Breast epithelium (tissue), 4 donors: Measurements from ENCODE around the gene RBM39. TPM values are rescaled to one million over a fixed set of nuclear protein-coding genes. Genes with fewer than 3 reads are reported as not detected.

ENCODE experiments used
- DNase-seq, 2 donors: peaks; one replicate each; pipeline ENCODE4 v3.0.0-alpha.2; 2019; ENCODE audit warnings: low spot score in 2 of 2
- H3K27ac ChIP-seq, 2 donors: fragments of 200-600 bp; sonication (generic) in 1 of 2; one replicate each; pipeline ENCODE4 v1.5.1; 2016 to 2019; ENCODE audit warnings: mild to moderate bottlenecking in 1 of 2
- H3K27me3 ChIP-seq, 2 donors: fragments of 200-600 bp; sonication (generic) in 1 of 2; one replicate each; pipeline versions ENCODE4 v1.5.1 to v1.6.0; 2017 to 2019; ENCODE audit warnings: control low read depth in 1 of 2, mild to moderate bottlenecking in 1 of 2
- H3K36me3 ChIP-seq: fragments of 200-600 bp; one replicate; pipeline ENCODE4 v1.5.1; 2019
- H3K4me1 ChIP-seq, 2 donors: fragments of 200-600 bp; sonication (generic); one replicate each; pipeline ENCODE4 v1.5.1; 2016 to 2019; ENCODE audit warnings: control low read depth in 1 of 2
- H3K4me3 ChIP-seq, 3 donors: fragments of 200-600 bp; sonication (generic); 1 replicate in 2 of 3; 2 replicates in 1 of 3; pipeline ENCODE4 v1.5.1; 2016 to 2019; ENCODE audit warnings: mild to moderate bottlenecking in 3 of 3, moderate library complexity in 2 of 3
- H3K9me3 ChIP-seq, 2 donors: fragments of 200-600 bp; sonication (generic) in 1 of 2; one replicate each; pipeline ENCODE4 v1.5.1; 2016 to 2019; ENCODE audit warnings: control low read depth in 1 of 2
- POLR2A ChIP-seq: fragments of 450-650 bp; IDR thresholded peaks from one replicate; pipeline ENCODE4 v1.6.1; 2016; ENCODE audit warnings: antibody characterized with exemption, mild to moderate bottlenecking, moderate library complexity
- POLR2AphosphoS5 ChIP-seq, 3 donors: sonication (generic); formaldehyde crosslinking; IDR thresholded peaks; one replicate each; pipeline ENCODE4 v1.6.1; 2017; ENCODE audit warnings: antibody characterized with exemption in 3 of 3
- intact Hi-C: fragments of 100-400 bp; cut with DNase I; formaldehyde crosslinking; loops from one replicate; pipeline ENCODE4 v1.15.1; 2023; ENCODE audit warnings: low total_unique reads
- total RNA-seq, 3 donors: library from RNA; depleted of rRNA; stranded (reverse); fragments of >200 nt; gene quantifications; one replicate each; pipeline ENCODE4 v1.1.0, GENCODE V29; 2016
- TF ChIP-seq, protein P1 (sequence below), 3 donors: fragments of 450-650 bp; IDR thresholded peaks; one replicate each; pipeline ENCODE4 v1.5.1; 2016 to 2017; ENCODE audit warnings: antibody characterized with exemption in 3 of 3, mild to moderate bottlenecking in 3 of 3, moderate library complexity in 3 of 3

Gene RBM39
- total RNA-seq, 3 donors from 2014 or later, result 305 to 660 (median 527) TPM

DNA sequence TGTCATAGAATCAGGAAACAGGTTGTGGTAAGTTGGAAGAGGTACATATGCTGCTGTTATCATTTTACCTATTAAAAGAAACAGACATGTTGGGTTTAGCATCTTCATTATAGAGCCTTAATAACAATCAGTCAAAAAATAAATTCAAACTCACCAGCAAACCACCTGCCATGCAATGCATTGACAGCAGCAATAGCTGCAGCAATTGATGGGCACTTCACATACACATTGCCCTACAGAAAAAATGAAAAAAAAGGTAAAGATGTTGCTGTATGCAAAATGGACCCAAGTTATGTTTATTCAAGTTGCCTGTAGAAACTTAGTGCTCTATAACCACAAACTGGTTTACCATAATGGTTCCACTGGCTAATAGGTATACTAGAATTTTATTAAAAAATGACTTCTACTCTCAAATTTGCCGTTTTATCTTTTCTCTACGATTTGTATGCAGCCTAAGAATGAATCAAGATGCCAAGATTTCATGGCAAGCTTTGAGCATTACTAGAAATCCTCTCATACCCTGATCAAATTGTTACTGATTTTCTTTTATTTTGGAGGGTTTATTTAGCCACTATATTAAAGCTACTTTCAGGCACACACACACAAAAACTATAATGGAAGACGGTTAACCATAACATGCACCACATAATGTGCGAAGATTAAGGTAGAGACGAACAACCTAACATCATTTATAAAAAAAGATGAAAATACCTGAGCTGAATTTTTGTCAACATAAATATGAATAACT is 37.4 kb downstream of the RBM39 start:
- TF ChIP-seq POLR2AphosphoS5 (IDR thresholded peaks at IDR 0.05) (no peak), POLR2A (no peak)
- TF ChIP-seq, protein P1, sequence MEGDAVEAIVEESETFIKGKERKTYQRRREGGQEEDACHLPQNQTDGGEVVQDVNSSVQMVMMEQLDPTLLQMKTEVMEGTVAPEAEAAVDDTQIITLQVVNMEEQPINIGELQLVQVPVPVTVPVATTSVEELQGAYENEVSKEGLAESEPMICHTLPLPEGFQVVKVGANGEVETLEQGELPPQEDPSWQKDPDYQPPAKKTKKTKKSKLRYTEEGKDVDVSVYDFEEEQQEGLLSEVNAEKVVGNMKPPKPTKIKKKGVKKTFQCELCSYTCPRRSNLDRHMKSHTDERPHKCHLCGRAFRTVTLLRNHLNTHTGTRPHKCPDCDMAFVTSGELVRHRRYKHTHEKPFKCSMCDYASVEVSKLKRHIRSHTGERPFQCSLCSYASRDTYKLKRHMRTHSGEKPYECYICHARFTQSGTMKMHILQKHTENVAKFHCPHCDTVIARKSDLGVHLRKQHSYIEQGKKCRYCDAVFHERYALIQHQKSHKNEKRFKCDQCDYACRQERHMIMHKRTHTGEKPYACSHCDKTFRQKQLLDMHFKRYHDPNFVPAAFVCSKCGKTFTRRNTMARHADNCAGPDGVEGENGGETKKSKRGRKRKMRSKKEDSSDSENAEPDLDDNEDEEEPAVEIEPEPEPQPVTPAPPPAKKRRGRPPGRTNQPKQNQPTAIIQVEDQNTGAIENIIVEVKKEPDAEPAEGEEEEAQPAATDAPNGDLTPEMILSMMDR (IDR thresholded peaks at IDR 0.05), result no peak
- Histone ChIP-seq H3K9me3 (no peaks in the 10 kb centered on the region), H3K27me3 (no peaks in the 10 kb centered on the region), H3K27ac (no peak overlapping the region), H3K36me3 (peaks cover 5% of the 10 kb centered on the region), H3K4me3 (no peak overlapping the region), H3K4me1 (peaks cover 0 to 10% of the 10 kb centered on the region in 2 donors)
- no peak for DNase-seq
- intact Hi-C loops, result no loop called here

- no peak overlapping the region for H3K27ac ChIP-seq
- intact Hi-C loops, result no loop called here
- peaks cover 5% of the 10 kb centered on the region for H3K36me3 ChIP-seq
Observed at GRCh38 chr20:35702824-35703695, 39.0 kb downstream of the RBM39 start.

GRCh38 chr20:35702051-35702823 is 39.8 kb downstream of the RBM39 start:
- H3K4me1 ChIP-seq, result peaks cover 5 to 6% of the 10 kb centered on the region in 2 donors
- TF ChIP-seq, protein P1 (IDR thresholded peaks at IDR 0.05), result no peak
- TF ChIP-seq POLR2AphosphoS5 (IDR thresholded peaks at IDR 0.05) (no peak), POLR2A (no peak)
- H3K4me3 ChIP-seq, result no peak overlapping the region
- no peaks in the 10 kb centered on the region for H3K9me3 ChIP-seq
- intact Hi-C loops, result no loop called here
- H3K27ac ChIP-seq, result peak overlapping the region in 1 of 2 donors; percentile 5
- DNase-seq, result no peak
- no peaks in the 10 kb centered on the region for H3K27me3 ChIP-seq
- peaks cover 5% of the 10 kb centered on the region for H3K36me3 ChIP-seq

More at GRCh38 chr20:35702824-35703695, 39.0 kb downstream of the RBM39 start:
- Histone ChIP-seq H3K27me3 (no peaks in the 10 kb centered on the region), H3K4me1 (peaks cover 3 to 5% of the 10 kb centered on the region in 2 donors), H3K9me3 (no peaks in the 10 kb centered on the region), H3K4me3 (no peak overlapping the region)
- DNase-seq, result no peak
- TF ChIP-seq, protein P1 (IDR thresholded peaks at IDR 0.05), result no peak
- TF ChIP-seq POLR2A (no peak), POLR2AphosphoS5 (IDR thresholded peaks at IDR 0.05) (no peak)

- TF ChIP-seq POLR2A (no peak), POLR2AphosphoS5 (IDR thresholded peaks at IDR 0.05) (no peak)
- TF ChIP-seq, protein P1 (IDR thresholded peaks at IDR 0.05), result no peak
- peaks cover 5 to 6% of the 10 kb centered on the region in 2 donors for H3K4me1 ChIP-seq
- peak overlapping the region; percentile 25 to 97 for H3K27ac ChIP-seq
- DNase-seq, result no peak
- intact Hi-C loops, result no loop called here
- H3K36me3 ChIP-seq, result peaks cover 5% of the 10 kb centered on the region
- H3K27me3 ChIP-seq, result no peaks in the 10 kb centered on the region
- no peak overlapping the region for H3K4me3 ChIP-seq
- H3K9me3 ChIP-seq, result no peaks in the 10 kb centered on the region
Observed at GRCh38 chr20:35700625-35701148, 41.4 kb downstream of the RBM39 start.
